C4-2B (cell line): ENCODE measurements around the gene NRTN.

Source experiments
- CTCF ChIP-seq: fragments of 450-650 bp; conservative IDR thresholded peaks from 2 replicates; pipeline ENCODE4 v1.5.1; 2017; ENCODE audit warnings: mild to moderate bottlenecking
- ZFX ChIP-seq: fragments of 450-650 bp; IDR thresholded peaks from 2 replicates; pipeline ENCODE4 v1.6.1; 2017

GRCh38 chr19:5838353-5839064, 33.6 kb downstream of the NRTN start:
- no peak for TF ChIP-seq CTCF
- no peak for TF ChIP-seq ZFX
